Thyroid gland (tissue), 4 donors: ENCODE data around the gene CCDC63.

ENCODE experiments used
- CTCF ChIP-seq, 6 experiments: fragments of 200-600 bp in 3 of 6; fragments of 450-650 bp in 3 of 6; sonication (generic) in 3 of 6; IDR thresholded peaks; one replicate each; pipeline ENCODE4 v1.5.1; 2016 to 2019; ENCODE audit warnings: antibody characterized with exemption in 6 of 6, mild to moderate bottlenecking in 2 of 6, inconsistent platforms in 1 of 6, moderate library complexity in 1 of 6
- POLR2A ChIP-seq, 2 donors: fragments of 450-650 bp; IDR thresholded peaks; one replicate each; pipeline ENCODE4 v1.6.1; 2017; ENCODE audit warnings: antibody characterized with exemption in 2 of 2, mild to moderate bottlenecking in 2 of 2, moderate library complexity in 1 of 2

DNA sequence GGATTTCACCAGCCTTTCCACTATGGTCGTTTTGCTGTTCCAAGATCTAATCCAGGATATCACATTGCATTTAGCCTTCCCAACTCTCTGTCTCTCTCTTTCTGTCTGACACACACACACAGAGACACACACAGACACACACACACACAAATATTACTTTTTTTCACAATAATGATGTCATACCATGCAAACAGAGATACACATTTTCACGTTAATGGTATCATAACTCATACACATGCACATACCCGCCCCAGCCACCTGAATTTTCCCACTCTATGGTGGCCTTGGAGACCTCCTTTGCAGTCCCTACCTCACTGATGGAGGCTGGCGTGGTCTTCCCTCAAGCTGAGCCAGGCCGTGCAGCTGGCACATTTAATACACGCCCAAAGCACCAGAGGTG is 80.8 kb downstream of the CCDC63 start:
- TF ChIP-seq CTCF (IDR thresholded peaks at IDR 0.05) = no peak
- no peak for TF ChIP-seq POLR2A (IDR thresholded peaks at IDR 0.05)
